Measurements from ENCODE around the gene UGT1A8.
A peak's percentile ranks its signal among the peaks of the same experiment; 100 is the strongest.
"Not testable (repeated sequence)": the region's sequence is repeated elsewhere in the genome, so short reads cannot be mapped to it uniquely, and the experiment has no call there.

The UGT1A8 gene

DNA sequence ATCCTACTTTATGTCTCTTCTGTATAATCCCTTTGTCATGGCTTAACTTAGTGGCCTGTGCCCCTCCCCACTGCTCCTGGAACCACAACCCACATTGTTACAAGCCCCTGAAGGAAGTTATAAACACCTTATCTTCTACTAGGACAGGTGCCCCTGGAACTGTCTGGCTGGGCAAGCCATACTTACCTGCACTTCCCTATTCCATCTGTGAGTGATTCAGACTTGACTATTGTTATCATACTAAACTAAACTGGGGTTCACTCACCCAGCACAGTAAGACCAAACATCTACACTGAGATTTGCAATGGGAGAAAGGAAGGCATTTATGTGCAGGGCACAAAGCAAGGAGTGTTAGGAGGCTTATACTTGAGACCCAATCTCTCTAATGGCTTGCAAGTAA lies 71.6 kb downstream of the UGT1A8 start:
- DNase-seq, result no peak

DNA sequence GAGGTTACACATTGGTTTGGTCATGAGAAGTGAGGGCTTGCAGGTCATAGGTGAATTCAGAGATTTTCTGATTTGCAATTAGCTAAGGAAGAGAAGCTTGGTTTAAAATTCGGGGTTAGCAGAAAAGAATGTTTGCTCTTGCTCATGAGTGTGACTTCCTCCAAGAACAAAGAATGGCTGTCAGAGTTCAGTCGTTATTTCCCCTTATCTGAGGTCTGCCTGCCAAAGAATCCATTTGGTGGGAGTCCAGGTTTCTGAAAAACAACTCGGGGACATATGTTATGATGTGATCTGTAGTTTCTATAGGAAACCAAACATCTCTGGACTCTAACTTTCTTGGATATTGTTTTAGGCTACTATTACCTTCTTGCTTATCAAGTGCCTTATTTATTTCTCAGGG lies 72.1 kb downstream of the UGT1A8 start:
- no peak for DNase-seq

DNA sequence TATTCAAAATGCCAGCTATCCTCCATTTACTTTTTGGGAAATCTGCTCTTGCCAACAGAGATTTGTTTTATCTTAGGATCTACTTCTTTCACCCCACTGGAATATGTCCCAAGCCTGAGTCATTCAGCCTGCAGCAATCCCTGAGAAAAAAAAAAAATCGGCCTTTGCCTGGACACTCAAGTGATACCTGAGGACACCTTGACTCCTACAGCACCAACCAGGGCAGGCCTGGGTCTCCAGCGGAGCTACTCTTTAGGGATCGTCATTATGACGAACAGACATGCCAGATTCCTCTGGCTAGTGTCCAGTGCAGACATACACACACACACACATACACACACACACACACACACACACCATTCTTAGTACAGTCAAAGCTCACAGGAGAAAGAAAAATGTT lies 73.0 kb downstream of the UGT1A8 start:
- DNase-seq, result no peak

- peak; percentile 26 for DNase-seq
Measured at GRCh38 chr2:233691443-233692433, 74.3 kb downstream of the UGT1A8 start.

- DNase-seq, result no peak
Measured at GRCh38 chr2:233692648-233693047, 75.2 kb downstream of the UGT1A8 start, which contains the start of gene UGT1A6. TSS of gene UGT1A6 (plus strand) at chr2:233692890. CDS start at chr2:233693005, 115 bp downstream.

DNA sequence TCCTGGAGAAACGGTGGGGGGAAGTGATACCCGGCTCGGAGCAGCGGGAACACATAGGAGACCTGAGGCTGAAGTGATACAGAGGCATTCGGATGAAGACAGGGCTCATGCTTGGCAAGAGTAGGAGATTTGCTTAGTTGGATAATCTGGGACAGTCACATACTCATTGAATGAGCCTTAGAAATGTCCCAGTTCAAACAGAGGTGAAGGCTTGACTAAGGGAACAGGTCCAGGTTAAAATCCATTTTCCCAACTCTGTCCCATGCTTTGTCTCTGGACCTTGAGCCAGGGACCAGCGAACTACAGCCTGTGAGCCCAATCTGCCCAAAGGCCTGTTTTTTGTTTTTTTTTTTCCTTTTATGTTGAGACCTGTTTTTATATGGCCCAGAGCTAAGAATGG lies 76.5 kb downstream of the UGT1A8 start:
- no peak for DNase-seq

DNA sequence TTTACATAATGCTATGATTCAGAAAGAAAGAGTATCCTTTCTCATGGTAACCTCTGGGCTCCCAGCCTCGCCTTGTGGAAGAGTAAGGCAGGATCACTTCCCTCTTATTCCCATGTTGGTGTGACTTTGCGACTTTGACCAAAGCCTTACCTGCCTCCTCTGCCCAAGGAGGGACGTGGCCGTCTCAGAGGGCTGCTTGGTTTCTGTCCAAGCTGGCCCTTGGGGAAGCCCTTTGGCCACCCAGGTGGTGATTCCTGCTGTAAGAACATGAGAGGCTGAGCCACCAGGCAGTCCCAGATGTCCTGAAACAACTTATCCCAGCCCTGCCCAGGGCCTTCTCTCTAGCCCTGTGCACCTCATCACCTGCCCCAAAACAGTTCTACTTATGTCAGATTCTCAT lies 81.3 kb downstream of the UGT1A8 start:
- no peak for DNase-seq

GRCh38 chr2:233699424-233700027 lies 82.1 kb downstream of the UGT1A8 start:
- no peak for DNase-seq

DNA sequence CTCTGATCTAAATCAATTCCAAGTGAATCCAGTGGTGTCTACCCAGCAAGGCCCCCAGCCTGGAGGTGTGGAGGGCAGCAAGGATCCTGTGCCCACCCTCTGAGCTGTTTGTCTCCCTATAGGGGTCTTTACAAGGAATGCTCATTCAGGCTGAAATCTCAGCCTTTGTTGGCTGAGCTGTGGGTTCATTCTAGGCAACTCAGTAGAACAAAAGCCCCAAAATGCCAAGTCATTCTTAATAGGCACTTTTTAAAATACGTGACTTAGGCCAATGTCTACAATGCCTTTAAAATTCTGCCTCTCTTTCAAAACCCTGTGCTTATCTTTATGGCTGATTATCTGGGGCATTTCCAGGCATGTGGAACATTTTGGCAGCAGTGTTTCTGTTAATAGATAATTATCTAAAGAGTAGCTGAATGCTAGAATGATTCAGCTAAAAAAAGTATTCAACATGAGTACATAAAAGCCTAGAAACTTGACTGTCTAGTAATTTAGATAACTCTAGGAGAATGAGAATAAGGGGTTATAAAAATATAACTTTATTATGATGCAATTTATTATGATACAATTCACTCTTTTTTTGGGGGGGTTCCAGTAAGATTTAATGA lies 82.7 kb downstream of the UGT1A8 start:
- DNase-seq, result no peak

GRCh38 chr2:233700842-233701241 lies 83.4 kb downstream of the UGT1A8 start:
- DNase-seq, result not testable (repeated sequence)

DNA sequence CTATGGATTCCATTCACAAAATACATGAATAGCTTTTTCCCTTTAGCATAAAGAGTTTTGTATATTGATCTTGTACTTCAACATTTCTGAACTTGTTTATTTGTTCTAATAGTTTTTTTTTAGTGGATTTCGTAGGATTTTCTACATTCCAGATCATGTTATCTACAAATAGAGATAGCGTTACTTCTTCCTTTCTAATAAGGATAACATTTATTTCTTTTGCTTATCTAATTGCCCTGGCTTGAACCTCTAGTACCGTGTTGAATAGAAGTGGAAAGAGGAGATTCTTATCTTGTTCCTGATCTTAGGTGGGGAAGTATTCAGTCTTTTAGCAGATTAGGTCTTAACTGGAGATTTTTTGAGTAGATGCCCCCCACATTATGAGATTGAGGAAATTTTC lies 84.8 kb downstream of the UGT1A8 start:
- DNase-seq, result no peak

DNA sequence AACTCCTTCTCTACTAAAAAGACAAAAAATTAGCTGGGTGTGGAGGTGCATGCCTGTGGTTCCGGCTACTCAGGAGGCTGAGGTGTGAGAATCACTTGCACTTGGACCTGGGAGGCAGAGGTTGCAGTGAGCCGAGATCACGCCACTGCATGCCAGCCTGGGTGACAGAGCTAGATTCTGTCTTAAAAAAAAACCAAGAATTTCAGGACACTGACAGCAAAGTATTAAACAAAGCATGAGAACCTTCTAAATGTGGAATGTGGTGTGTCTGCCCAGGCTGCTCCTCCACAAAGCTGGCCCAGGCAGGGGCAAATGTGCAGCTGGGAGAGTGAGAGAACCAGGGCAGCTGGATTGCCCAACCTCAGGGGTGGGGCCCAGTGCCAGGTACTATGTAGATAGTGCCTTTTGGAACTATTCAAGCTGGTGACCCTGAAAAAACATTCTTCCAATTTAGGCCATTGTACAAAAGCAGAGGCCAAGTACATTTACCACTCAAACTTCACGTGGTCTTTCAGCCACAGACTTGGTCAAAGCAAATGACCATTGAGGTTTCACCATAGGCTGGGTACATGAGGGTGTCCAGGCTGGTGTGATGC lies 88.6 kb downstream of the UGT1A8 start:
- DNase-seq, result no peak

DNA sequence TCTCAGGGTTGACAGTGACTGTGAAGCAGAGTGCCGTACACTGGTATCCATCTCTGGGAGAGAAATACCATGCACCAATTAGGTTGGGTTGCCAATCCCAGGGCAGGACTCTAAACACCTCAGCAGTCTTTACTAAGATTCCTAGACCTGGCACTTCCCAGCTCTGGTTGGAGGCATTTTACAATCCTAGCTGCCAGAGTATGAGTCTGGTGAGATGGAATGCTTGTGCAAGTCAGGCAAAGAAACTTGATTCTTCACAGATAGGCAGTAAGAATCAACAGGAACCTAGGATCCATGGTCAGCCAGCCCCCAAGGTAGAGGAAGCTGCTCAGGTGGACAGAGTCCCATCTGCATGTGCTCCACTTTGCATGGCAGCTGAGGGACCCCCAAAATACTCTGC lies 89.3 kb downstream of the UGT1A8 start:
- no peak for DNase-seq

DNA sequence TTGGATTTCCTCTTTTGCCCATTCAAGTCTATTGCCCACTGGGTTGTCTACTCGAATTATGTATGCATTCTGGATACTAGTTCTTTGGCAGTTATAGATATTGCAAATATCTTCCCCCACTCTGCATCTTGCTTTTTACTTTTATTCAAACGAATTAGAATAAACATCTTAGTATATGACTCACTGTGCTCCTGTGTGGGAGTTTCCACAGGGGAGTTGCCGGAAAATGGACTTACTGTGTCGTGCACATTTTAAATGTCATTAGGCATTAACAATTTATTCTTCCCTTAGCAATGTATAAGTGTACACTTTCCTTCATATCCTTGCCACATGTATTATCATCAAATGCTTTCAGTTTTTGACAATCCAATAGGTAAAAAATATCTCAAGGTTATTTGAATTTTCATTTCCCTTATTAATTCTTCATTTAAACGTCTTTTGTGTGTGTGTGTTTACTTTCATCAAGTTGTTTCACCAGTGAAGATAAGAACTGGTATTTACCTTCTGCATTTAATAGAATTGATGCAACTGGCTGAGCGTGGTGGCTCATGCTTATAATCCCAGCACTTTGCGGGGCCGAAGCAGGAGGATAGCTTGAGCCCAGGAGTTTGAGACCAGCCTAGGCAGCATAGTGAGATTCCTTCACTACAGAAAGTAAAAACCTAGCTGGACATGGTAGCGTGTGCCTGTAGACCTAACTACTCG lies 90.7 kb downstream of the UGT1A8 start:
- DNase-seq, result no peak

GRCh38 chr2:233708942-233709341 lies 91.5 kb downstream of the UGT1A8 start:
- no peak for DNase-seq

GRCh38 chr2:233711312-233712008 lies 94.0 kb downstream of the UGT1A8 start:
- DNase-seq, result peak; percentile 5

GRCh38 chr2:233712611-233713261 lies 95.3 kb downstream of the UGT1A8 start, which contains the start of gene UGT1A5:
TSS of gene UGT1A5 (plus strand) at chr2:233712907. CDS start at chr2:233712992, 85 bp downstream.
- no peak for DNase-seq

GRCh38 chr2:233713262-233713615 lies 95.8 kb downstream of the UGT1A8 start:
- DNase-seq, result no peak

GRCh38 chr2:233714121-233714520 lies 96.7 kb downstream of the UGT1A8 start:
- DNase-seq, result no peak

- DNase-seq, result no peak
Measured at GRCh38 chr2:233718552-233718951, 101.1 kb downstream of the UGT1A8 start, which contains the start of gene UGT1A4. TSS of gene UGT1A4 (plus strand) at chr2:233718736. CDS start at chr2:233718821, 85 bp downstream.

DNA sequence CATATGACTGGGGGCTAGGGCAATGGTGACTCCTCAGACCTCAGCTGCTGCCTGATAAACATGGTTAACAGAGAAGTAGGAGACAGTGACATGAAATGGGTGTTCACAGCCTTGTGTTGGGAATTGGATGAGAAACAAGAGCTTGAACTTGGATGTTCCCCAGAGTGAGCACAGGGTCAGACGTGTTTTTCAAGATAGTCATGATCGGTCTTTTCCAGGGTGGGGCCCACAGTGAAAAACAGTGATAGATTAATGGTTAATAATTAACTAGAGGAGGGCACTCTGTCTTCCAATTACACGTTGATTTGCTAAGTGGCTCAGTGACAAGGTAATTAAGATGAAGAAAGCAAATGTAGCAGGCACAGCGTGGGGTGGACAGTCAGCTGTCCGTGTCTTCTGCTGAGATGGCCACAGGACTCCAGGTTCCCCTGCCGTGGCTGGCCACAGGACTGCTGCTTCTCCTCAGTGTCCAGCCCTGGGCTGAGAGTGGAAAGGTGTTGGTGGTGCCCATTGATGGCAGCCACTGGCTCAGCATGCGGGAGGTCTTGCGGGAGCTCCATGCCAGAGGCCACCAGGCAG lies 111.4 kb downstream of the UGT1A8 start, which contains the start of gene UGT1A3:
UGT1A3 (plus strand) TSS at position 320 of the 579 bp plus-strand sequence; CDS start at position 405, 85 bp downstream.
- DNase-seq, result no peak

All from NCI-H526 treated with DMSO at 0.1 percent for 48 hours (cell line).